Measurements from ENCODE around the gene RALGDS. TPM values are rescaled to one million over a fixed set of nuclear protein-coding genes. Genes with fewer than 3 reads are reported as not detected.
"Not testable (repeated sequence)": the region's sequence is repeated elsewhere in the genome, so short reads cannot be mapped to it uniquely, and the experiment has no call there.

Gene RALGDS
- total and polyA plus RNA-seq, 3 donors from 2014 or later = 23.0 to 42.4 (median 32.5) TPM

- Histone ChIP-seq H3K9me3 (no peaks in the 10 kb centered on the region), H3K27me3 (no peaks in the 10 kb centered on the region), H3K27ac (no peak overlapping the region), H3K4me3 (no peak overlapping the region), H3K4me1 (peaks cover 7% of the 10 kb centered on the region), H3K36me3 (ENCODE audit: low read depth, missing control alignments) (no peaks in the 10 kb centered on the region)
- no peak for DNase-seq
- no peak for TF ChIP-seq POLR2A (IDR thresholded peaks at IDR 0.05)
- TF ChIP-seq CTCF (IDR thresholded peaks at IDR 0.05) = no peak
- WGBS, 2 donors = 93 to 95% methylated on average over 15 to 30 of the region's 30 CpGs
- intact Hi-C loops (cut with DNase I; ENCODE audit: low total_unique reads) = no loop called here
These were observed 56.6 kb downstream of the RALGDS start for GRCh38 chr9:133064241-133065069.

- no peak for DNase-seq
- Histone ChIP-seq H3K4me1 (peaks cover 7% of the 10 kb centered on the region), H3K36me3 (ENCODE audit: low read depth, missing control alignments) (no peaks in the 10 kb centered on the region), H3K4me3 (no peak overlapping the region), H3K27ac (no peak overlapping the region), H3K27me3 (no peaks in the 10 kb centered on the region), H3K9me3 (no peaks in the 10 kb centered on the region)
- intact Hi-C loops (cut with DNase I; ENCODE audit: low total_unique reads) = no loop called here
- no peak for TF ChIP-seq CTCF (IDR thresholded peaks at IDR 0.05)
- TF ChIP-seq POLR2A (IDR thresholded peaks at IDR 0.05) = no peak
- 93 to 94% methylated on average over 8 to 14 of the region's 14 CpGs for WGBS, 2 donors
These were observed 57.4 kb downstream of the RALGDS start for GRCh38 chr9:133063500-133064231.

GRCh38 chr9:133063159-133063499 lies 57.9 kb downstream of the RALGDS start:
- H3K36me3 ChIP-seq (ENCODE audit: low read depth, missing control alignments) = no peaks in the 10 kb centered on the region
- intact Hi-C loops (cut with DNase I; ENCODE audit: low total_unique reads) = no loop called here

GRCh38 chr9:133062569-133062968 lies 58.5 kb downstream of the RALGDS start:
- 71 to 95% methylated on average over 5 of the region's 8 CpGs for WGBS, 2 donors
- H3K4me1 ChIP-seq; H3K27ac ChIP-seq; intact Hi-C loops (cut with DNase I; ENCODE audit: low total_unique reads); DNase-seq; H3K9me3 ChIP-seq; H3K27me3 ChIP-seq; H3K4me3 ChIP-seq; H3K36me3 ChIP-seq (ENCODE audit: low read depth, missing control alignments): not testable (repeated sequence)

More at GRCh38 chr9:133063159-133063499, 57.9 kb downstream of the RALGDS start:
- Histone ChIP-seq H3K4me3 (no peak overlapping the region), H3K27ac (no peak overlapping the region), H3K9me3 (no peaks in the 10 kb centered on the region), H3K4me1 (peaks cover 7% of the 10 kb centered on the region), H3K27me3 (no peaks in the 10 kb centered on the region)
- 86 to 88% methylated on average over 3 to 8 of the region's 8 CpGs for WGBS, 2 donors
- DNase-seq = no peak
- TF ChIP-seq CTCF (IDR thresholded peaks at IDR 0.05) (no peak), POLR2A (IDR thresholded peaks at IDR 0.05) (no peak)

GRCh38 chr9:133061764-133062145 lies 59.3 kb downstream of the RALGDS start, which contains the start of gene CEL:
Gene CEL (plus strand): TSS chr9:133061981. CDS start chr9:133062003, 22 bp downstream.
- not testable (repeated sequence) for H3K27ac ChIP-seq
- WGBS, 2 donors = 77% methylated on average over 7 of the region's 9 CpGs; no CpG with 5 or more reads in 1 of the 2 donors

GRCh38 chr9:133061019-133061763 lies 59.8 kb downstream of the RALGDS start:
- H3K27me3 ChIP-seq; H3K4me1 ChIP-seq; H3K9me3 ChIP-seq; DNase-seq; intact Hi-C loops (cut with DNase I; ENCODE audit: low total_unique reads); H3K36me3 ChIP-seq (ENCODE audit: low read depth, missing control alignments); H3K27ac ChIP-seq; H3K4me3 ChIP-seq: not testable (repeated sequence)
- 47 to 49% methylated on average over 10 to 14 of the region's 14 CpGs for WGBS, 2 donors

More at GRCh38 chr9:133061764-133062145, 59.3 kb downstream of the RALGDS start, which contains the start of gene CEL:
- H3K4me3 ChIP-seq; DNase-seq; intact Hi-C loops (cut with DNase I; ENCODE audit: low total_unique reads); H3K9me3 ChIP-seq; H3K27me3 ChIP-seq; H3K4me1 ChIP-seq; H3K36me3 ChIP-seq (ENCODE audit: low read depth, missing control alignments): not testable (repeated sequence)
